Skeletal muscle cell (primary cell): ENCODE data around the gene PRH2.

Experiments used
- DNase-seq: peaks from one replicate; pipeline ENCODE4 v3.0.0-alpha.2; 2010; ENCODE audit warnings: low read depth
- H3K4me3 ChIP-seq: 2 replicates; pipeline ENCODE4 v1.5.1; 2011; ENCODE audit warnings: low read depth, mild to moderate bottlenecking, control low read depth, low read length, moderate library complexity

PRH2 gene

DNA sequence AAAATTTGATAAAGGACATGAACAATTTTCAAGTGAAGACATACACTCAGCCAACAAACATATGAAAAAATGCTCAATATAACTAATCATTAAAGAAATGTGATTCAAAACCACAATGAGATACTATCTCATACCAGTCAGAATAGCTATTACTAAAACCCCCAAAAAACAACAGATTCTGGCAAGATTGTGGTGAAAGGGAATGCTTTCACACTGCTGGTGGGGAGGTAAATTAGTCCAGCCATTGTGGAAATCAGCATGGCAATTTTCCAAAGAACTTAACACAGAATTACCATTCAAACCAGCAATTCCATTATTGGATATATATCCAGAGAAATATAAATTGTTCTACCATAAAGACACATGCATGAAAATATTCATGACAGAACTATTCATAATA lies 28.7 kb downstream of the PRH2 start:
- no peak overlapping the region for H3K4me3 ChIP-seq
- DNase-seq: no peak

GRCh38 chr12:10959804-10960203 lies 30.8 kb downstream of the PRH2 start:
- no peak for DNase-seq
- H3K4me3 ChIP-seq: no peak overlapping the region

DNA sequence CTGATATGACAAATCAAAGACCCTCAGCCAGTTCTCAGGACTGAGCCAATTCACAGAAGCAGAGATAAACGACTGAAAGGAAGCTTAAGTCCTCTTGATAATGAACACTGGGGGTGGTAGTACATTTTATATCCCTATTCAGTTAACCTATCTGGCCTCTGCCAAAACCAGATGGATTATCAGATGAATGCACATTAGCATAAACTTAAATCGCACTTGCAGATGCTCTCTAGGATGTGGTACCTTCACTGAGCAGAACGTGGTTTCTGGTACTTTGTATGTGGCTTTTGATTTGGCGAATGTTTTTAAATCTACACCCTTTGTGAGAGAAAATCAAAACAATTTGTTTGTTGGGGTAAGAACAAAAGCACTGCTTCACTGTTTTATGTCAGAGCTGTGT lies 31.2 kb downstream of the PRH2 start:
- no peak for DNase-seq

GRCh38 chr12:10965476-10965875 lies 36.4 kb downstream of the PRH2 start:
- no peak overlapping the region for H3K4me3 ChIP-seq
- DNase-seq: no peak

More for the DNA sequence above, 31.2 kb downstream of the PRH2 start:
- no peak overlapping the region for H3K4me3 ChIP-seq

- H3K4me3 ChIP-seq: no peak overlapping the region
- no peak for DNase-seq
Measured at GRCh38 chr12:10966314-10966713, 37.3 kb downstream of the PRH2 start.

GRCh38 chr12:10967409-10967808 lies 38.4 kb downstream of the PRH2 start:
- no peak overlapping the region for H3K4me3 ChIP-seq
- peak; percentile 34 for DNase-seq

DNA sequence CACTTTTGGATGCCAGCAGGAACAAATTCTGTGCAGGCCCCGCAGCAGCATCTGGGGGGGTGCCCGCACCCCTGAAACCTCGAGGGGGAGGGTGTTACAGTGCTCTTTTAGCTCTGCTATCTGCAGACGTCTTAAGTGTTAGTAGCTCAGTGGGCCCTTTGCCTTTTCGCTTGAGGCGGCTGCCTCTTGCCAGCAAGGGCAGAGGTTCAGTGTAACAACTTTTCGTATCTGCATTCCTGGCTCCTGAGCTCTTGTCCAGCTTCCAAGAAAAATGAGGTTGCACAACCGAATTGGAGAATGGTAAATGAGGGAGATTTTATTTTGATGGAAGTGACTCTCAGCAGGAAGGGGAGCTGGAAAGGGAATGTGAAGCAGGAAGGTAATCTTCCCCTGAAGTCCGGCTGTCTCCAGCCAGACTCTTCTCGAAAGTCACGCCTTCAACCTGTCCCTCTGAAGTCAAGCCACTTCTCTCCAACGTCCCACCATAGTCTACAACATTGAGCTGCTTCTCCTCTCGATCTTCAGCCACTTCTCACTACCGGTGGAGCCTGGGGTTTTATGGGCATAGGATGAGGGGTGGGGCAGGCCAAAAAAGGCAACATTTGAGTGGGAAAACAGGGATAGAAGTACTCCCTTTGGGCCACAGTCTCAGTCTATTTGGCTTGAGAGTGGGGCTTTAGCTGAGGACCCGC lies 39.9 kb downstream of the PRH2 start:
- peak; percentile 57 for DNase-seq
- H3K4me3 ChIP-seq: no peak overlapping the region

GRCh38 chr12:10974965-10975364 lies 45.9 kb downstream of the PRH2 start:
- no peak overlapping the region for H3K4me3 ChIP-seq
- no peak for DNase-seq

DNA sequence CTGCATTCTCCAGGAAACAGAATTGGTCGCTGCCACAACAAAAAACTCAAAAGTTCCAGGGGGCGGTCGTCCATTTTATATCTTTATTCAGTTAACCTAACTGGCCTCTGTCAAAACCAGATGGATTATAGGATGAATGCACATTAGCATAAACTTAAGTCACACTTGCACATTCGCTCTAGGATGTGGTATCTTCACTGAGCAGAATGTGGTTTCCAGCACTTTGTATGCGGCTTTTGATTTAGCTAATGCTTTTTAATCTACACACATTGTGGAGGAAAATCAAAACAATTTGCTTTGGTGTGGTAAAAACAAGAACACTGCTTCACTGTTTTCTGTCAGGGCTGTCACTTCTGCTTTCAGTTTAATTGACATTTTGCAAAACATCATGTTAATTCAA lies 53.2 kb downstream of the PRH2 start:
- DNase-seq: no peak
- no peak overlapping the region for H3K4me3 ChIP-seq
